Esophagus muscularis mucosa (tissue), 4 donors: Measurements from ENCODE around the gene NCAPH2. TPM values are rescaled to one million over a fixed set of nuclear protein-coding genes. Genes with fewer than 3 reads are reported as not detected.

ENCODE experiments used
- DNase-seq: peaks from one replicate; pipeline ENCODE4 v3.0.0-alpha.2; 2017; ENCODE audit errors: extremely low spot score
- H3K27ac ChIP-seq, 4 donors: fragments of 200-600 bp; sonication (generic); replicated peaks in 1 of 4; 1 replicate in 3 of 4; 2 replicates in 1 of 4; pipeline ENCODE4 v1.5.1; 2016 to 2019; ENCODE audit warnings: mild to moderate bottlenecking in 1 of 4
- H3K27me3 ChIP-seq, 4 donors: fragments of 200-600 bp; sonication (generic); one replicate each; pipeline versions ENCODE4 v1.5.1 to v1.6.0; 2016 to 2019
- H3K36me3 ChIP-seq, 4 donors: fragments of 200-600 bp; sonication (generic); one replicate each; pipeline ENCODE4 v1.5.1; 2016 to 2019
- H3K4me1 ChIP-seq, 4 donors: fragments of 200-600 bp; sonication (generic); one replicate each; pipeline ENCODE4 v1.5.1; 2016 to 2019
- H3K4me3 ChIP-seq, 4 donors: fragments of 200-600 bp; sonication (generic); 1 replicate in 2 of 4; 2 replicates in 2 of 4; pipeline ENCODE4 v1.5.1; 2016 to 2019; ENCODE audit warnings: mild to moderate bottlenecking in 4 of 4, moderate library complexity in 1 of 4
- H3K9me3 ChIP-seq, 4 donors: fragments of 200-600 bp; sonication (generic); 1 replicate in 3 of 4; 2 replicates in 1 of 4; pipeline ENCODE4 v1.5.1; 2016 to 2019
- CTCF ChIP-seq, 3 experiments: fragments of 200-600 bp in 2 of 3; fragments of 450-650 bp in 1 of 3; sonication (generic) in 2 of 3; IDR thresholded peaks; one replicate each; pipeline ENCODE4 v1.5.1; 2017 to 2019; ENCODE audit warnings: antibody characterized with exemption in 3 of 3, mild to moderate bottlenecking in 2 of 3, moderate library complexity in 1 of 3
- EP300 ChIP-seq: sonication (generic); formaldehyde crosslinking; IDR thresholded peaks from one replicate; pipeline ENCODE4 v1.6.1; 2017; ENCODE audit warnings: antibody characterized with exemption
- POLR2A ChIP-seq: fragments of 450-650 bp; IDR thresholded peaks from one replicate; pipeline ENCODE4 v1.6.1; 2017; ENCODE audit warnings: antibody characterized with exemption, moderate library complexity, mild to moderate bottlenecking, low read depth
- POLR2AphosphoS5 ChIP-seq, 2 donors: sonication (generic); formaldehyde crosslinking; IDR thresholded peaks; one replicate each; pipeline ENCODE4 v1.6.1; 2017; ENCODE audit warnings: antibody characterized with exemption in 2 of 2
- WGBS: methylation state at CpG from one replicate; pipeline ENCODE4 v1.1.5; 2018; 5-methylcytosine and 5-hydroxymethylcytosine counted together
- intact Hi-C: fragments of 100-400 bp; cut with DNase I; formaldehyde crosslinking; loops from one replicate; pipeline ENCODE4 v1.15.1; 2023
- total RNA-seq, 4 donors: library from RNA; depleted of rRNA; stranded (reverse); fragments of >200 nt; gene quantifications; one replicate each; pipeline versions ENCODE4 v1.1.0 to v1.2.1, GENCODE V29; 2016

The NCAPH2 gene
- total RNA-seq, 4 donors from 2014 or later, result 30.3 to 44.6 (median 41.7) TPM

- H3K27me3 ChIP-seq, result peaks cover 10 to 89% (median 44%) of the 10 kb centered on the region in 4 donors
- H3K27ac ChIP-seq, result no peak overlapping the region
- no peaks in the 10 kb centered on the region for H3K36me3 ChIP-seq
- TF ChIP-seq POLR2A, result no peak
- TF ChIP-seq CTCF (IDR thresholded peaks at IDR 0.05), result no peak
- no peak for TF ChIP-seq POLR2AphosphoS5 (IDR thresholded peaks at IDR 0.05)
- TF ChIP-seq EP300, result no peak
- H3K9me3 ChIP-seq, result no peaks in the 10 kb centered on the region
- 37% methylated on average over 9 of the region's 35 CpGs for WGBS
- DNase-seq, result no peak
- intact Hi-C loops, result no loop called here
- H3K4me1 ChIP-seq, result peaks cover 3 to 19% (median 16%) of the 10 kb centered on the region in 4 donors
- peak overlapping the region; percentile 46 to 61 (median 52) for H3K4me3 ChIP-seq
These were observed 25.6 kb upstream of the NCAPH2 start for GRCh38 chr22:50482107-50483074.

GRCh38 chr22:50483106-50483505 is 24.9 kb upstream of the NCAPH2 start:
- WGBS, result 80% methylated on average over 4 of the region's 10 CpGs
- Histone ChIP-seq H3K36me3 (no peaks in the 10 kb centered on the region), H3K9me3 (no peaks in the 10 kb centered on the region), H3K27ac (no peak overlapping the region), H3K4me1 (peaks cover 3 to 19% (median 16%) of the 10 kb centered on the region in 4 donors), H3K4me3 (no peak overlapping the region), H3K27me3 (peaks cover 10 to 96% (median 46%) of the 10 kb centered on the region in 4 donors)
- no peak for DNase-seq
- intact Hi-C loops, result no loop called here
- TF ChIP-seq CTCF (IDR thresholded peaks at IDR 0.05) (no peak), EP300 (no peak), POLR2AphosphoS5 (IDR thresholded peaks at IDR 0.05) (no peak), POLR2A (no peak)

- peaks cover 10 to 99% (median 47%) of the 10 kb centered on the region in 4 donors for H3K27me3 ChIP-seq
- 93% methylated on average over 3 of the region's 8 CpGs for WGBS
These were observed 24.5 kb upstream of the NCAPH2 start for GRCh38 chr22:50483556-50483955.

More at GRCh38 chr22:50483556-50483955, 24.5 kb upstream of the NCAPH2 start:
- H3K4me3 ChIP-seq, result no peak overlapping the region
- DNase-seq, result no peak
- intact Hi-C loops, result no loop called here
- peaks cover 3 to 19% (median 16%) of the 10 kb centered on the region in 4 donors for H3K4me1 ChIP-seq
- H3K27ac ChIP-seq, result no peak overlapping the region
- H3K36me3 ChIP-seq, result no peaks in the 10 kb centered on the region
- TF ChIP-seq POLR2AphosphoS5 (IDR thresholded peaks at IDR 0.05) (no peak), POLR2A (no peak), EP300 (no peak), CTCF (IDR thresholded peaks at IDR 0.05) (no peak)
- H3K9me3 ChIP-seq, result no peaks in the 10 kb centered on the region
